ENCODE results near the gene FOXD4L3.
"Not testable (repeated sequence)": the region's sequence is repeated elsewhere in the genome, so short reads cannot be mapped to it uniquely, and the experiment has no call there.

FOXD4L3 gene

DNA sequence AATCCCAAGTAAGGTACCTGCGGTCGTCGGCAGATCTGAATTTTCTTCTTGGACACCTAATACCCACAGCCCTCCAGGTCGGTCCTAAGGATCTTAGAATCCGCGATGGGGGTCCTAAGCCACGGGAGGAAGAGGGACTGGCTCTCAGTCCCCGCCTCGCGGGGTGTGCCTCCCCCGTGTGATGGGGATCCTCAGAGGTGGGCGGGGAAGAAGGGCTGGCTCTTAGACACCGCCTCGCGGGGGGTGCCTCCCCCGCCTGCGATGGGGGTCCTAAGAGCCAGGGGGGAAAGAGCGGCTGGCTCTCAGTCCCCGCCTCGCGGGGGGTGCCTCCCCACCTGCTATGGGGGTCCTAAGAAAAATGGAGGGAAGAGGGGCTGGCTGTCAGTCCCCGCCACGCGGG, 21.1 kb downstream of the FOXD4L3 start:
- H3K9ac ChIP-seq (ENCODE audit: low read depth in 1 of 2, low read length in 2 of 2); H3K4me1 ChIP-seq (ENCODE audit: control insufficient read depth in 2 of 2, insufficient read depth in 2 of 2, low read length in 2 of 2); H3K4me3 ChIP-seq (ENCODE audit: low read length in 2 of 2); H3K27ac ChIP-seq (ENCODE audit: low read depth in 2 of 2, low read length in 2 of 2); H3K9me3 ChIP-seq (ENCODE audit: control insufficient read depth in 2 of 2, low read length in 2 of 2); H3K36me3 ChIP-seq (ENCODE audit: control insufficient read depth in 2 of 2, insufficient read depth in 2 of 2, low read length in 2 of 2); H3K27me3 ChIP-seq (ENCODE audit: control insufficient read depth in 2 of 2, insufficient read depth in 2 of 2, low read length in 2 of 2): not testable (repeated sequence)

DNA sequence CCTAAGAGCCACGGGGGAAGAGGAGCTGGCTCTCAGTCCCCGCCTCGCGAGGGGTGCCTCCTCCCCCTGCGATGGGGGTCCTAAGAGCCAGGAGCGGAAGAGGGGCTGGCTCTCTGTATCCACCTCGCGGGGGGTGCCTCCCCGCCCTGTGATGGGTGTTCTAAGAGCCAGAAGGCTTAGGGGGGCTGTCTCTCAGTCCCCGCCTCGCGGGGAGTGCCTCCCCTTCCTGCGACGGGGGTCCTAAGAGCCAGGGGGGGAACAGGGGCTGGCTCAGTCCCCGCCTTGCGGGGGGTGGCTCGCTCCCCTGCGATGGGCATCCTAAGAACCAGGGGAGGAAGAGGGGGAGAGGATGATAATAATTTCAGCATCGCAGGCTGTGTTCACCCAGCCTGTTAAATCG, 21.9 kb downstream of the FOXD4L3 start:
- not testable (repeated sequence) for H3K27me3 ChIP-seq (ENCODE audit: control insufficient read depth in 2 of 2, insufficient read depth in 2 of 2, low read length in 2 of 2); H3K36me3 ChIP-seq (ENCODE audit: control insufficient read depth in 2 of 2, insufficient read depth in 2 of 2, low read length in 2 of 2); H3K9me3 ChIP-seq (ENCODE audit: control insufficient read depth in 2 of 2, low read length in 2 of 2); H3K9ac ChIP-seq (ENCODE audit: low read depth in 1 of 2, low read length in 2 of 2); H3K4me3 ChIP-seq (ENCODE audit: low read length in 2 of 2); H3K27ac ChIP-seq (ENCODE audit: low read depth in 2 of 2, low read length in 2 of 2); H3K4me1 ChIP-seq (ENCODE audit: control insufficient read depth in 2 of 2, insufficient read depth in 2 of 2, low read length in 2 of 2)

DNA sequence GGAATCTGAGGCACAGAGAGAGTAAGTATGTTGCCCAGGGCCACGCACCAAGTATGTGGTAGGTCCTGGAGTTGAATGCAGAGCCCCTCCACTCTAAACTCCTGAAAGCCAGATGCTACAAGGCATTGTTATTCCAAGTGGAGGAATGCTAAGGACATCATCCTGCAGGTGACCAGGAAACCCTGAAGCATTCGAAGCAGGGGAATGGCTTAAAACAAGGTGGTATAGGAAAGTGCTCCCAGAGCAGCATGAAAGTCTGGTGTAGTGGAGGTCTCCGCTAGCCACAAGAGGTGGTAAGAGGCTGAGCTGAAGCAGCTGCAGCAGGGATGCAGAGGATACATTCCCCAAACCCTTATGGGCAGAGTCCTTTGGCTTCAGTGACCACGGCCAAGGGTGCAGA, 26.4 kb downstream of the FOXD4L3 start:
- not testable (repeated sequence) for H3K27ac ChIP-seq (ENCODE audit: low read depth in 2 of 2, low read length in 2 of 2); H3K9ac ChIP-seq (ENCODE audit: low read depth in 1 of 2, low read length in 2 of 2); H3K4me1 ChIP-seq (ENCODE audit: control insufficient read depth in 2 of 2, insufficient read depth in 2 of 2, low read length in 2 of 2); H3K36me3 ChIP-seq (ENCODE audit: control insufficient read depth in 2 of 2, insufficient read depth in 2 of 2, low read length in 2 of 2); H3K9me3 ChIP-seq (ENCODE audit: control insufficient read depth in 2 of 2, low read length in 2 of 2); H3K4me3 ChIP-seq (ENCODE audit: low read length in 2 of 2); H3K27me3 ChIP-seq (ENCODE audit: control insufficient read depth in 2 of 2, insufficient read depth in 2 of 2, low read length in 2 of 2)

DNA sequence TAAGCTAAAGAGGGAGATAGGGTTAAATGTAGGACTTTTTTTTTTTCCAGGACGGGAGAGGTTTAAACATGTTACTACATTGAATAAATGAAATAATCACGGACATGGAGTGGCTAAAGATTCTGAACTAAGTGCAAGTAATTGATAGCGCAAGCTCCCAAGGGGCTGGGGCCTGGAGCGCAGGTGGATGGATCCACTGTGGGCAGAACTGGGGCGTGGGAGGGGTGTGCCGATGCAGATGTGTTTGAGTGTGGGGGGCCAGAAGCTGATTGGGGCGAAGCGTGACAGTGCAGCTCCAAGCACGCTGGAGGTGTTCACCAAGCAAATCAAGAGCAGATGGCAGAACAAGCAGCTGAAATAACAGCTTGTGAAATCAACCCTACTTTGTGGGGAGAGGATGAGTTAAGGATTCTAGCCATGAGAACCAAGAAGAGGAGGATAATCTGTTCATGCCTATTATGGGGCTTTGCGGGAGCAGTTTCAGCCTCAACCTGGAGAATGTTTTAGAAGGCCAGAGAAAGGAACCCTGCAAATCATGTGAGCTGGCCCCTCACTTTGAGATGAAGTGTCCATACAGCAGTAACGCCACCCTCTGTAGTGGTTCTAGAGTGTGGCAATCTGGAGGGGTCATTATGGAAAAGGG, 28.0 kb downstream of the FOXD4L3 start:
- not testable (repeated sequence) for H3K27me3 ChIP-seq (ENCODE audit: control insufficient read depth in 2 of 2, insufficient read depth in 2 of 2, low read length in 2 of 2); H3K36me3 ChIP-seq (ENCODE audit: control insufficient read depth in 2 of 2, insufficient read depth in 2 of 2, low read length in 2 of 2); H3K9ac ChIP-seq (ENCODE audit: low read depth in 1 of 2, low read length in 2 of 2); H3K4me3 ChIP-seq (ENCODE audit: low read length in 2 of 2); H3K9me3 ChIP-seq (ENCODE audit: control insufficient read depth in 2 of 2, low read length in 2 of 2); H3K4me1 ChIP-seq (ENCODE audit: control insufficient read depth in 2 of 2, insufficient read depth in 2 of 2, low read length in 2 of 2); H3K27ac ChIP-seq (ENCODE audit: low read depth in 2 of 2, low read length in 2 of 2)

GRCh38 chr9:68332122-68332521, 29.5 kb downstream of the FOXD4L3 start:
- H3K9ac ChIP-seq (ENCODE audit: low read depth in 1 of 2, low read length in 2 of 2); H3K4me1 ChIP-seq (ENCODE audit: control insufficient read depth in 2 of 2, insufficient read depth in 2 of 2, low read length in 2 of 2); H3K36me3 ChIP-seq (ENCODE audit: control insufficient read depth in 2 of 2, insufficient read depth in 2 of 2, low read length in 2 of 2); H3K9me3 ChIP-seq (ENCODE audit: control insufficient read depth in 2 of 2, low read length in 2 of 2); H3K27me3 ChIP-seq (ENCODE audit: control insufficient read depth in 2 of 2, insufficient read depth in 2 of 2, low read length in 2 of 2); H3K4me3 ChIP-seq (ENCODE audit: low read length in 2 of 2); H3K27ac ChIP-seq (ENCODE audit: low read depth in 2 of 2, low read length in 2 of 2): not testable (repeated sequence)

- not testable (repeated sequence) for H3K36me3 ChIP-seq (ENCODE audit: control insufficient read depth in 2 of 2, insufficient read depth in 2 of 2, low read length in 2 of 2); H3K27me3 ChIP-seq (ENCODE audit: control insufficient read depth in 2 of 2, insufficient read depth in 2 of 2, low read length in 2 of 2); H3K9me3 ChIP-seq (ENCODE audit: control insufficient read depth in 2 of 2, low read length in 2 of 2); H3K27ac ChIP-seq (ENCODE audit: low read depth in 2 of 2, low read length in 2 of 2); H3K9ac ChIP-seq (ENCODE audit: low read depth in 1 of 2, low read length in 2 of 2); H3K4me3 ChIP-seq (ENCODE audit: low read length in 2 of 2); H3K4me1 ChIP-seq (ENCODE audit: control insufficient read depth in 2 of 2, insufficient read depth in 2 of 2, low read length in 2 of 2)
These were observed 33.3 kb downstream of the FOXD4L3 start for GRCh38 chr9:68335935-68336334.

DNA sequence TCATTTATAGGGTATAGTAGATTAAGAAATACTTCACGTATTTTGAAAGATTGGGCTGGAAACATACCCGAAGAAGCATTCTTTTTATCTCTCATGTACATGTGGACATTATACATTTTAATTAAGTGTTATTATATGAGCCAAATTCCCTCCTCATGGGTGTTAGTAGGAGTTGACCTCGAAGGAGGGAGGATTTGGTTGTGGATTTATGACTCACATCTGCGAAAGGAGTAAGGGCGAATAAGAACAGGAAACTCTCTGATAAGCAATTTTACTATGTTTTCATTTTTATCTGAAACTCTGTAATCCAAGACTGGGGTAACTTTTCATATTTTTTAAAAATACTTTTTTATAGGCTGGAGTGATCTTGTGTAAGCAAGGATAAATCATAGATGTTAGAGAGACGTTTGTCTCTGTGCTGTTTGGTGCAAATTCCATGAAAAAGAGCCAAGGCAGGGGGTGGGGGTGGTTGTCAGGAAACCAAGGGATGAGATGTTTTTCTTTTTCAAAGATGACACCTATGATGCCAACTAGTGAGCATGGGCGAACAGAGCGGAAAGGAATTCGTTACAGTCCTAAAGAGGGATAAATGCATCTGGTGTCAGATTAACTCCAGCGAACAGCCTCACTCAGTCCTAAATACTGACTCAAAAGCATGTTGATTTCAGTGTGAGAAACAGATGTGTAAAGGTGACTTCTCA, 34.1 kb downstream of the FOXD4L3 start:
- not testable (repeated sequence) for H3K4me3 ChIP-seq (ENCODE audit: low read length in 2 of 2); H3K36me3 ChIP-seq (ENCODE audit: control insufficient read depth in 2 of 2, insufficient read depth in 2 of 2, low read length in 2 of 2); H3K27me3 ChIP-seq (ENCODE audit: control insufficient read depth in 2 of 2, insufficient read depth in 2 of 2, low read length in 2 of 2); H3K27ac ChIP-seq (ENCODE audit: low read depth in 2 of 2, low read length in 2 of 2); H3K9me3 ChIP-seq (ENCODE audit: control insufficient read depth in 2 of 2, low read length in 2 of 2); H3K9ac ChIP-seq (ENCODE audit: low read depth in 1 of 2, low read length in 2 of 2); H3K4me1 ChIP-seq (ENCODE audit: control insufficient read depth in 2 of 2, insufficient read depth in 2 of 2, low read length in 2 of 2)

- H3K27me3 ChIP-seq (ENCODE audit: control insufficient read depth in 2 of 2, insufficient read depth in 2 of 2, low read length in 2 of 2); H3K36me3 ChIP-seq (ENCODE audit: control insufficient read depth in 2 of 2, insufficient read depth in 2 of 2, low read length in 2 of 2); H3K4me3 ChIP-seq (ENCODE audit: low read length in 2 of 2); H3K27ac ChIP-seq (ENCODE audit: low read depth in 2 of 2, low read length in 2 of 2); H3K9ac ChIP-seq (ENCODE audit: low read depth in 1 of 2, low read length in 2 of 2); H3K9me3 ChIP-seq (ENCODE audit: control insufficient read depth in 2 of 2, low read length in 2 of 2); H3K4me1 ChIP-seq (ENCODE audit: control insufficient read depth in 2 of 2, insufficient read depth in 2 of 2, low read length in 2 of 2): not testable (repeated sequence)
These were observed 35.3 kb downstream of the FOXD4L3 start for GRCh38 chr9:68338000-68338399.

GRCh38 chr9:68342265-68343025, 39.8 kb downstream of the FOXD4L3 start:
- H3K27ac ChIP-seq (ENCODE audit: low read depth in 2 of 2, low read length in 2 of 2); H3K4me3 ChIP-seq (ENCODE audit: low read length in 2 of 2); H3K9ac ChIP-seq (ENCODE audit: low read depth in 1 of 2, low read length in 2 of 2); H3K9me3 ChIP-seq (ENCODE audit: control insufficient read depth in 2 of 2, low read length in 2 of 2); H3K4me1 ChIP-seq (ENCODE audit: control insufficient read depth in 2 of 2, insufficient read depth in 2 of 2, low read length in 2 of 2); H3K36me3 ChIP-seq (ENCODE audit: control insufficient read depth in 2 of 2, insufficient read depth in 2 of 2, low read length in 2 of 2); H3K27me3 ChIP-seq (ENCODE audit: control insufficient read depth in 2 of 2, insufficient read depth in 2 of 2, low read length in 2 of 2): not testable (repeated sequence)

- not testable (repeated sequence) for H3K4me3 ChIP-seq (ENCODE audit: low read length in 2 of 2); H3K4me1 ChIP-seq (ENCODE audit: control insufficient read depth in 2 of 2, insufficient read depth in 2 of 2, low read length in 2 of 2); H3K27me3 ChIP-seq (ENCODE audit: control insufficient read depth in 2 of 2, insufficient read depth in 2 of 2, low read length in 2 of 2); H3K9me3 ChIP-seq (ENCODE audit: control insufficient read depth in 2 of 2, low read length in 2 of 2); H3K36me3 ChIP-seq (ENCODE audit: control insufficient read depth in 2 of 2, insufficient read depth in 2 of 2, low read length in 2 of 2); H3K9ac ChIP-seq (ENCODE audit: low read depth in 1 of 2, low read length in 2 of 2); H3K27ac ChIP-seq (ENCODE audit: low read depth in 2 of 2, low read length in 2 of 2)
These were observed 40.6 kb downstream of the FOXD4L3 start for GRCh38 chr9:68343242-68343641.
